ENCODE measurements around the gene OBSCN.

Gene OBSCN

GRCh38 chr1:228207851-228208821 is at the start of gene OBSCN:
TSS of gene OBSCN (plus strand) at chr1:228208044. CDS start at chr1:228211784, 3,740 bp downstream.
- no peak for DNase-seq

- DNase-seq = no peak
These were observed 49.5 kb upstream of the OBSCN start for GRCh38 chr1:228158151-228159007.

- no peak for DNase-seq
These were observed 48.7 kb upstream of the OBSCN start for GRCh38 chr1:228159008-228159665.

- DNase-seq = no peak
These were observed 47.6 kb upstream of the OBSCN start for GRCh38 chr1:228160201-228160761.

GRCh38 chr1:228161362-228161761 is 46.5 kb upstream of the OBSCN start:
- no peak for DNase-seq

GRCh38 chr1:228161866-228162265 is 46.0 kb upstream of the OBSCN start:
- DNase-seq = no peak

- no peak for DNase-seq
These were observed 45.4 kb upstream of the OBSCN start for GRCh38 chr1:228162286-228163006.

- no peak for DNase-seq
These were observed 44.7 kb upstream of the OBSCN start for GRCh38 chr1:228163007-228163753.

- no peak for DNase-seq
These were observed 43.9 kb upstream of the OBSCN start for GRCh38 chr1:228163776-228164519.

GRCh38 chr1:228164561-228165371 is 43.1 kb upstream of the OBSCN start:
- DNase-seq = no peak

GRCh38 chr1:228165372-228166169 is 42.3 kb upstream of the OBSCN start, which contains the start of gene IBA57:
TSS of gene IBA57 (plus strand) at chr1:228165804. CDS start at chr1:228165817, 13 bp downstream.
- peak; percentile 97 for DNase-seq

GRCh38 chr1:228166170-228166936 is 41.5 kb upstream of the OBSCN start:
- peak; percentile 43 for DNase-seq

- DNase-seq = no peak
These were observed 39.1 kb upstream of the OBSCN start for GRCh38 chr1:228168563-228169270.

GRCh38 chr1:228169345-228169744 is 38.5 kb upstream of the OBSCN start:
- no peak for DNase-seq

- DNase-seq = no peak
These were observed 37.2 kb upstream of the OBSCN start for GRCh38 chr1:228170666-228171065.

- DNase-seq = no peak
These were observed 36.5 kb upstream of the OBSCN start for GRCh38 chr1:228171221-228171891.
